ENCODE results near the gene C11orf91.
"Not testable (repeated sequence)": the region's sequence is repeated elsewhere in the genome, so short reads cannot be mapped to it uniquely, and the experiment has no call there.

The C11orf91 gene

GRCh38 chr11:33661526-33661925 is 39.1 kb downstream of the C11orf91 start:
- not testable (repeated sequence) for H3K27me3 ChIP-seq (ENCODE audit: control insufficient read depth in 3 of 3, insufficient read depth in 3 of 3, low read depth in 1 of 3, low read length in 3 of 3); H3K9ac ChIP-seq (ENCODE audit: low read depth, low read length, poor library complexity); H4K91ac ChIP-seq (ENCODE audit: low read depth, low read length, poor library complexity); H3K9me3 ChIP-seq (replicated peaks in 1 of 2; ENCODE audit: control insufficient read depth in 2 of 2, insufficient read depth in 1 of 2, low read depth in 1 of 2, low read length in 2 of 2); H2BK5ac ChIP-seq (ENCODE audit: low read length); H3K36me3 ChIP-seq (replicated peaks in 1 of 2; ENCODE audit: control insufficient read depth in 2 of 2, insufficient read depth in 2 of 2, low read length in 2 of 2); H3K27ac ChIP-seq (replicated peaks; ENCODE audit: low read length); H3K4me3 ChIP-seq (ENCODE audit: low read length in 2 of 2); H3K4me2 ChIP-seq (ENCODE audit: insufficient read depth, low read length, poor library complexity, severe bottlenecking); DNase-seq (ENCODE audit: low spot score); H2BK120ac ChIP-seq (ENCODE audit: low read depth, low read length); H3K4ac ChIP-seq (ENCODE audit: low read length); H4K8ac ChIP-seq (ENCODE audit: low read depth, low read length); H3K79me1 ChIP-seq (ENCODE audit: low read depth, low read length); H2BK12ac ChIP-seq (ENCODE audit: low read length); H2BK15ac ChIP-seq (ENCODE audit: low read length); H2AFZ ChIP-seq (ENCODE audit: low read length); H3K14ac ChIP-seq (ENCODE audit: low read length); H3K18ac ChIP-seq (ENCODE audit: low read length); H3K4me1 ChIP-seq (ENCODE audit: control insufficient read depth in 2 of 2, insufficient read depth in 1 of 2, low read depth in 1 of 2, low read length in 2 of 2); H3K23ac ChIP-seq (ENCODE audit: low read depth, low read length, poor library complexity); H2AK5ac ChIP-seq (ENCODE audit: low read depth, low read length)
- WGBS, 2 donors (ENCODE audit: extremely low coverage in 2 of 2, insufficient read length in 2 of 2, insufficient replicate concordance in 1 of 2) = no CpG with 5 or more reads among the region's 7 CpGs

DNA sequence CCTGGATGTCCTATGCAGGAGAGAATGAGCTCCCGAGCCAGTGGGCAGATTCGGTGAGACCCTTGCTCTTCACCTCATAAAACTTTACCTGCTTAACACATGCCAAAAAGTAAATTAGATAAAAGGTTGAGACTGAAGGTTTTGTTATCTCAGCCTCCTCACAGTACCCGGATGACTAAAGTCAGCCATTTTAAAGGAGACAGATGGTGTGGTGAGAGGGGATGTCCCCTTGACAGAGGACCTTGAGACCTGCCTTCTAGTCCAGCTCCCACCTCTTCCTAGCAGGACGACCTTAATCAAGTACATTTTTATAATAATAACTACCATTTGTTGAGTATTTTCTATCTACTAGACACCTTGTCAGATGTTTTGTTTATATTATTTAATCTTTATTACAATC is 39.7 kb downstream of the C11orf91 start:
- DNase-seq (ENCODE audit: low spot score) = no peak
- no CpG with 5 or more reads among the region's 4 CpGs for WGBS, 2 donors (ENCODE audit: extremely low coverage in 2 of 2, insufficient read length in 2 of 2, insufficient replicate concordance in 1 of 2)

DNA sequence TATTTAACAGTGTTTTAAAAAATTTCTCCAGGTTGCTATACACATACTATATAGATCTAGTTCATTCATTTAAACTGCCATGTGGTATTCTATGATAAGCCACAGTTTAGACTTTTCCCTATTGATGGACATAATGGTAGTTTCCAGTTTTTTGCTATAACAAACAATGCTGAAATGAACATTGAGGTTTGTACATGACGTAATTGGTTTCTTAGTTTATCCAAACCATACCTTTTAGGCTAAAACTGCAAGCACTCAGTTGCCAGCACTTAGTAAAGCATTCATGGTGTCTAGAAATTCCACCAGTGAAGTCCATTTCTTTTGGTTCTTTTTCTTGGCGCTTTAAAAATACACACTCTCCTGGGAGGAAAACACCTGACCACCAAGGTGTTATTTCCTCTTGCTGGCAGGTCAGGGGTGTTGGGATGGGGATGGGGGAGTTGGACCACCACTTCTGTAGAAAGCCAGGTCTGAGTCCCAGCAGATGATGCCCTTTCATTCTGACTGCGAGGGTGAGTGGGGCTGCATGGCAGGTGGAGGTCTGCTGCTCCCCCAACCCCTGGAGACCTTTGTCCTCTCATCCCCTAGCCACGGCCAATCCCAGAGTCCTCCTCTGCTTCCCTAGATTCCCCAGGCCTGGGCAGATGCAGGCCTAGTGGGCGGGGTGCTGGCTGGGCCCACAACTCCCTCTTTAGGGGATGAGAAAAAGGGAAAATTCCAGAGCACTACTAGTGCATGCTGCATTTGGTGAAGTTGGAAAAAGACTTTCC is 41.1 kb downstream of the C11orf91 start:
- Histone ChIP-seq H3K4ac (ENCODE audit: low read length) (no peak overlapping the region), H2BK120ac (ENCODE audit: low read depth, low read length) (no peak overlapping the region), H4K8ac (ENCODE audit: low read depth, low read length) (no peak overlapping the region), H2BK12ac (ENCODE audit: low read length) (no peak overlapping the region), H3K79me1 (ENCODE audit: low read depth, low read length) (no peaks in the 10 kb centered on the region), H3K36me3 (replicated peaks in 1 of 2; ENCODE audit: control insufficient read depth in 2 of 2, insufficient read depth in 2 of 2, low read length in 2 of 2) (peaks cover 0 to 1% of the 10 kb centered on the region in 2 donors), H3K4me3 (ENCODE audit: low read length in 2 of 2) (no peak overlapping the region), H2AFZ (ENCODE audit: low read length) (no peak overlapping the region), H3K4me1 (ENCODE audit: control insufficient read depth in 2 of 2, insufficient read depth in 1 of 2, low read depth in 1 of 2, low read length in 2 of 2) (no peaks in the 10 kb centered on the region), H3K9me3 (replicated peaks in 1 of 2; ENCODE audit: control insufficient read depth in 2 of 2, insufficient read depth in 1 of 2, low read depth in 1 of 2, low read length in 2 of 2) (peaks cover 0 to 3% of the 10 kb centered on the region in 2 donors), H2BK15ac (ENCODE audit: low read length) (no peak overlapping the region), H2BK5ac (ENCODE audit: low read length) (no peak overlapping the region), H2AK5ac (ENCODE audit: low read depth, low read length) (no peak overlapping the region), H3K23ac (ENCODE audit: low read depth, low read length, poor library complexity) (peak overlapping the region; percentile 39), H3K4me2 (ENCODE audit: insufficient read depth, low read length, poor library complexity, severe bottlenecking) (no peak overlapping the region), H3K27ac (replicated peaks; ENCODE audit: low read length) (no peak overlapping the region), H3K18ac (ENCODE audit: low read length) (no peak overlapping the region), H3K27me3 (ENCODE audit: control insufficient read depth in 3 of 3, insufficient read depth in 3 of 3, low read depth in 1 of 3, low read length in 3 of 3) (no peaks in the 10 kb centered on the region), H3K14ac (ENCODE audit: low read length) (no peak overlapping the region), H4K91ac (ENCODE audit: low read depth, low read length, poor library complexity) (no peak overlapping the region), H3K9ac (ENCODE audit: low read depth, low read length, poor library complexity) (no peak overlapping the region)
- WGBS, 2 donors (ENCODE audit: extremely low coverage in 2 of 2, insufficient read length in 2 of 2, insufficient replicate concordance in 1 of 2) = no CpG with 5 or more reads among the region's 5 CpGs
- DNase-seq (ENCODE audit: low spot score) = no peak

More for the DNA sequence above, 39.7 kb downstream of the C11orf91 start:
- Histone ChIP-seq H3K9ac (ENCODE audit: low read depth, low read length, poor library complexity) (no peak overlapping the region), H4K8ac (ENCODE audit: low read depth, low read length) (no peak overlapping the region), H3K4me2 (ENCODE audit: insufficient read depth, low read length, poor library complexity, severe bottlenecking) (no peak overlapping the region), H2AK5ac (ENCODE audit: low read depth, low read length) (no peak overlapping the region), H3K14ac (ENCODE audit: low read length) (no peak overlapping the region), H3K18ac (ENCODE audit: low read length) (no peak overlapping the region), H3K27me3 (ENCODE audit: control insufficient read depth in 3 of 3, insufficient read depth in 3 of 3, low read depth in 1 of 3, low read length in 3 of 3) (no peaks in the 10 kb centered on the region), H3K27ac (replicated peaks; ENCODE audit: low read length) (no peak overlapping the region), H2BK15ac (ENCODE audit: low read length) (no peak overlapping the region), H3K23ac (ENCODE audit: low read depth, low read length, poor library complexity) (no peak overlapping the region), H2AFZ (ENCODE audit: low read length) (no peak overlapping the region), H3K9me3 (replicated peaks in 1 of 2; ENCODE audit: control insufficient read depth in 2 of 2, insufficient read depth in 1 of 2, low read depth in 1 of 2, low read length in 2 of 2) (peaks cover 0 to 10% of the 10 kb centered on the region in 2 donors), H2BK12ac (ENCODE audit: low read length) (no peak overlapping the region), H3K4me3 (ENCODE audit: low read length in 2 of 2) (no peak overlapping the region), H3K79me1 (ENCODE audit: low read depth, low read length) (no peaks in the 10 kb centered on the region), H3K4ac (ENCODE audit: low read length) (no peak overlapping the region), H4K91ac (ENCODE audit: low read depth, low read length, poor library complexity) (no peak overlapping the region), H2BK5ac (ENCODE audit: low read length) (no peak overlapping the region), H3K36me3 (replicated peaks in 1 of 2; ENCODE audit: control insufficient read depth in 2 of 2, insufficient read depth in 2 of 2, low read length in 2 of 2) (peaks cover 0 to 4% of the 10 kb centered on the region in 2 donors), H2BK120ac (ENCODE audit: low read depth, low read length) (no peak overlapping the region), H3K4me1 (ENCODE audit: control insufficient read depth in 2 of 2, insufficient read depth in 1 of 2, low read depth in 1 of 2, low read length in 2 of 2) (no peaks in the 10 kb centered on the region)

- Histone ChIP-seq H3K4me1 (ENCODE audit: control insufficient read depth in 2 of 2, insufficient read depth in 1 of 2, low read depth in 1 of 2, low read length in 2 of 2) (no peaks in the 10 kb centered on the region), H3K23ac (ENCODE audit: low read depth, low read length, poor library complexity) (no peak overlapping the region), H3K4me2 (ENCODE audit: insufficient read depth, low read length, poor library complexity, severe bottlenecking) (no peak overlapping the region), H3K27ac (replicated peaks; ENCODE audit: low read length) (no peak overlapping the region), H2AFZ (ENCODE audit: low read length) (no peak overlapping the region), H3K4me3 (ENCODE audit: low read length in 2 of 2) (no peak overlapping the region), H3K14ac (ENCODE audit: low read length) (no peak overlapping the region), H3K9ac (ENCODE audit: low read depth, low read length, poor library complexity) (no peak overlapping the region), H4K8ac (ENCODE audit: low read depth, low read length) (no peak overlapping the region), H2BK120ac (ENCODE audit: low read depth, low read length) (no peak overlapping the region), H3K79me1 (ENCODE audit: low read depth, low read length) (no peaks in the 10 kb centered on the region), H4K91ac (ENCODE audit: low read depth, low read length, poor library complexity) (no peak overlapping the region), H3K27me3 (ENCODE audit: control insufficient read depth in 3 of 3, insufficient read depth in 3 of 3, low read depth in 1 of 3, low read length in 3 of 3) (no peaks in the 10 kb centered on the region), H2BK5ac (ENCODE audit: low read length) (no peak overlapping the region), H2BK15ac (ENCODE audit: low read length) (no peak overlapping the region), H3K4ac (ENCODE audit: low read length) (no peak overlapping the region), H3K36me3 (replicated peaks in 1 of 2; ENCODE audit: control insufficient read depth in 2 of 2, insufficient read depth in 2 of 2, low read length in 2 of 2) (no peaks in the 10 kb centered on the region), H2BK12ac (ENCODE audit: low read length) (no peak overlapping the region), H2AK5ac (ENCODE audit: low read depth, low read length) (no peak overlapping the region), H3K18ac (ENCODE audit: low read length) (no peak overlapping the region), H3K9me3 (replicated peaks in 1 of 2; ENCODE audit: control insufficient read depth in 2 of 2, insufficient read depth in 1 of 2, low read depth in 1 of 2, low read length in 2 of 2) (no peaks in the 10 kb centered on the region)
- no peak for DNase-seq (ENCODE audit: low spot score)
- no CpG with 5 or more reads among the region's 22 CpGs for WGBS, 2 donors (ENCODE audit: extremely low coverage in 2 of 2, insufficient read length in 2 of 2, insufficient replicate concordance in 1 of 2)
Observed at GRCh38 chr11:33658195-33658900, 42.3 kb downstream of the C11orf91 start.
